GM12891 (cell line): ENCODE results near the gene ATP8B1.

Experiments used
- POLR2A ChIP-seq: IDR thresholded peaks from 2 replicates; pipeline ENCODE4 v1.6.1; 2011; ENCODE audit warnings: low read depth, low read length, control low read depth
- POLR2AphosphoS5 ChIP-seq: IDR thresholded peaks from 2 replicates; pipeline ENCODE4 v1.6.1; 2011; ENCODE audit warnings: low read depth, low read length, control low read depth
- POU2F2 ChIP-seq: IDR thresholded peaks from 2 replicates; pipeline ENCODE4 v1.6.1; 2011; ENCODE audit warnings: low read depth, mild to moderate bottlenecking, control low read depth, low read length, moderate library complexity

DNA sequence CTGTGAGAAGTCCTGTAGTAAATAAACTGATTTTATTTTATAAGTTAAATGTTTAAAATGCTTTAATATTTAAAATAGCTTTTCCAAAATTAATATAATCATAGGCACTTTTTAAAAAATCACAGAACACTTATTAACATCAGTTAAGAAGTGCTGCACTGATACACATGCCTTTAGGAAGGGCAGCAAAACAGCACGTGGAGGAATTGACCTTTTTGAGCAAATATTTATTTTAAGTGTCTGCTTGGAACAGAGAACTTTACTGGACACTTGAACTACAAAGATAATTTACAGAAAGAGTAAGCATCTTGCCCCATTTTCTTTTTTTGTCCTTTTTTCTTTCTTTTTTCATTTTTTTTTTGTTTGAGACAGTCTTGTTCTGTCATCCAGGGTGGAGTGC, 93.8 kb downstream of the ATP8B1 start:
- TF ChIP-seq POLR2A = no peak
- no peak for TF ChIP-seq POU2F2
- no peak for TF ChIP-seq POLR2AphosphoS5
